SU-DHL-6 (cell line): ENCODE results near the gene KIF16B.

ENCODE experiments used
- H2AFZ ChIP-seq: fragments of 200-600 bp; sonication (generic); 2 replicates; pipeline ENCODE4 v1.6.1; 2014; ENCODE audit warnings: low read depth, mild to moderate bottlenecking, moderate library complexity, mixed read lengths, antibody characterized with exemption, low read length; ENCODE audit not compliant: severe bottlenecking
- H3F3A ChIP-seq: fragments of 200-600 bp; shearing (Covaris generic); 2 replicates; pipeline ENCODE4 v1.6.0; 2016; ENCODE audit warnings: antibody characterized with exemption, mild to moderate bottlenecking; ENCODE audit not compliant: insufficient read depth
- H3K27ac ChIP-seq: fragments of 200-600 bp; sonication (generic); 2 replicates; pipeline ENCODE4 v1.5.1; 2016; ENCODE audit warnings: low read depth, mild to moderate bottlenecking, low read length, moderate library complexity, mixed read lengths
- H3K27me3 ChIP-seq: fragments of 200-600 bp; sonication (generic), shearing (Covaris generic); 2 replicates; pipeline ENCODE4 v1.6.0; 2014; ENCODE audit warnings: mild to moderate bottlenecking, low read length
- H3K36me3 ChIP-seq: fragments of 200-600 bp; sonication (generic); 2 replicates; pipeline ENCODE4 v1.6.1; 2014; ENCODE audit warnings: mild to moderate bottlenecking, low read length, mixed read lengths
- H3K4me2 ChIP-seq: fragments of 300-600, 200-600 bp; shearing (Covaris generic), sonication (generic); 2 replicates; pipeline ENCODE4 v1.6.0; 2014; ENCODE audit warnings: low read length, low read depth, mild to moderate bottlenecking; ENCODE audit not compliant: poor library complexity, severe bottlenecking
- H3K4me3 ChIP-seq: fragments of 200-600 bp; sonication (generic); 2 replicates; pipeline ENCODE4 v1.5.1; 2014; ENCODE audit warnings: antibody characterized with exemption, low read length, mild to moderate bottlenecking, mixed read lengths; ENCODE audit not compliant: insufficient read depth, poor library complexity, severe bottlenecking
- H3K79me2 ChIP-seq: fragments of 200-600 bp; sonication (generic); 2 replicates; pipeline ENCODE4 v1.6.1; 2014; ENCODE audit warnings: mild to moderate bottlenecking, low read length, moderate library complexity; ENCODE audit not compliant: insufficient read depth
- H3K9ac ChIP-seq: fragments of 200-600 bp; sonication (generic); 2 replicates; pipeline ENCODE4 v1.7.0; 2014; ENCODE audit warnings: mild to moderate bottlenecking, low read length
- H3K9me2 ChIP-seq: fragments of 200-600 bp; sonication (generic); replicated peaks from 2 replicates; pipeline ENCODE4 v1.6.1; 2014; ENCODE audit warnings: low read length; ENCODE audit not compliant: insufficient read depth
- H3K9me3 ChIP-seq: fragments of 200-600 bp; sonication (generic); 2 replicates; pipeline ENCODE4 v1.6.1; 2014; ENCODE audit warnings: low read length, mixed read lengths; ENCODE audit not compliant: insufficient read depth
- H4K20me1 ChIP-seq: fragments of 200-600 bp; sonication (generic); 2 replicates; pipeline ENCODE4 v1.6.1; 2014; ENCODE audit warnings: low read depth, mild to moderate bottlenecking, antibody characterized with exemption, low read length, moderate library complexity, mixed read lengths
- EZH2phosphoT487 ChIP-seq: fragments of 200-600 bp; sonication (generic), shearing (Covaris generic); conservative IDR thresholded peaks from 2 replicates; pipeline ENCODE4 v1.6.1; 2018; ENCODE audit warnings: mild to moderate bottlenecking, antibody characterized with exemption, low read length, moderate library complexity, mixed read lengths
- TF ChIP-seq, protein P1 (sequence below): fragments of 200-600 bp; sonication (generic); IDR thresholded peaks from one replicate; pipeline ENCODE4 v1.5.1; 2017; ENCODE audit warnings: antibody characterized with exemption, mild to moderate bottlenecking, low read length, moderate library complexity; ENCODE audit not compliant: insufficient read depth, poor library complexity, severe bottlenecking

KIF16B gene

DNA sequence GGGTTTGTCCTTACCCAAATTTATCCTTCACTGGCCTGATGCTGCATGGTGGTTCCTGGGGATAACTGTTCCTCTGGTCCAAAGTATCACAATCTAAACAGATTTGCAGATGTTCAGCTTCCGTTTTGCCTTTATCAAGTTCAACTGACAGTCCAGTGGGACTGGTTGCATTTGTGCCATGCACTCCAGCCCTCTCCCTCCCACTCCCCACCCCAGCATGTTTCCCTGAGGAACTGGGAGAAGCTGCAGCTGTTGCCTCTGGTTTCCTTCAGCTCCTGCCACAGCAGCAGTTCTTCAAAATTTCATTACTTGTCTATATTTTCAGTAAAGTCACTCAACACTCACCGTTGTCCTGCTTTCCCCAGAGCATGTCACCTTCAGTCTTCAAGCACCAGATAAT lies 39.5 kb upstream of the KIF16B start:
- no peak for TF ChIP-seq EZH2phosphoT487
- TF ChIP-seq, protein P1, sequence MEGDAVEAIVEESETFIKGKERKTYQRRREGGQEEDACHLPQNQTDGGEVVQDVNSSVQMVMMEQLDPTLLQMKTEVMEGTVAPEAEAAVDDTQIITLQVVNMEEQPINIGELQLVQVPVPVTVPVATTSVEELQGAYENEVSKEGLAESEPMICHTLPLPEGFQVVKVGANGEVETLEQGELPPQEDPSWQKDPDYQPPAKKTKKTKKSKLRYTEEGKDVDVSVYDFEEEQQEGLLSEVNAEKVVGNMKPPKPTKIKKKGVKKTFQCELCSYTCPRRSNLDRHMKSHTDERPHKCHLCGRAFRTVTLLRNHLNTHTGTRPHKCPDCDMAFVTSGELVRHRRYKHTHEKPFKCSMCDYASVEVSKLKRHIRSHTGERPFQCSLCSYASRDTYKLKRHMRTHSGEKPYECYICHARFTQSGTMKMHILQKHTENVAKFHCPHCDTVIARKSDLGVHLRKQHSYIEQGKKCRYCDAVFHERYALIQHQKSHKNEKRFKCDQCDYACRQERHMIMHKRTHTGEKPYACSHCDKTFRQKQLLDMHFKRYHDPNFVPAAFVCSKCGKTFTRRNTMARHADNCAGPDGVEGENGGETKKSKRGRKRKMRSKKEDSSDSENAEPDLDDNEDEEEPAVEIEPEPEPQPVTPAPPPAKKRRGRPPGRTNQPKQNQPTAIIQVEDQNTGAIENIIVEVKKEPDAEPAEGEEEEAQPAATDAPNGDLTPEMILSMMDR, result no peak
- Histone ChIP-seq H4K20me1 (no peaks in the 10 kb centered on the region), H3K9me3 (peaks cover 5% of the 10 kb centered on the region; the same call in 1 of the 2 replicates), H3K27me3 (no peaks in the 10 kb centered on the region), H3K79me2 (no peaks in the 10 kb centered on the region), H3K36me3 (no peaks in the 10 kb centered on the region), H3K27ac (no peak overlapping the region), H3K9ac (no peak overlapping the region), H3K9me2 (no peaks in the 10 kb centered on the region), H3K4me2 (no peak overlapping the region), H3F3A (no peaks in the 10 kb centered on the region), H3K4me3 (no peak overlapping the region), H2AFZ (no peak overlapping the region)

DNA sequence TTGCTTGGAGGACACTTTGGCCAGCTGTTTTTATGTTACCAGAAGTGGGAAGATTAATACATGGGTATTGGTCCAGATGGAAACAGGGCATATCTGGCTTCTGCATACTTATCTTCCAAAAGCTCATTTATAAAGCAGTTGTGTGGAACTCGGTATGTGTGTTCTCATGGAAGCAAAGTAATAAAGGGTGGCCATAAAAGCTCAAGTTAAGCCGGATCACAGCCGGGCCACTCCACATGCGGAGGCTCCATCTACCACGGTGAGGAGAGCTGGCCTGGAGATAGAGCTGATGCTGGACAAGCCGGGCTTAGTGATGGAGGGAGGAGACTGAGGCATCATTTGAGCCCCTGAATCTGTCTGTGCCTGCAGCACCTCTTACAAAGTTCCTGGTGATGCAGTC lies 38.6 kb upstream of the KIF16B start:
- no peak overlapping the region for H2AFZ ChIP-seq
- no peak overlapping the region for H3K4me3 ChIP-seq
- H3K9me2 ChIP-seq, result no peaks in the 10 kb centered on the region
- H3K27ac ChIP-seq, result no peak overlapping the region
- H3F3A ChIP-seq, result no peaks in the 10 kb centered on the region
- no peaks in the 10 kb centered on the region for H3K79me2 ChIP-seq
- no peaks in the 10 kb centered on the region for H3K36me3 ChIP-seq
- H4K20me1 ChIP-seq, result no peaks in the 10 kb centered on the region
- H3K9me3 ChIP-seq, result no peaks in the 10 kb centered on the region
- no peak overlapping the region for H3K9ac ChIP-seq
- H3K27me3 ChIP-seq, result no peaks in the 10 kb centered on the region
- TF ChIP-seq EZH2phosphoT487, result no peak
- TF ChIP-seq, protein P1, result no peak
- no peak overlapping the region for H3K4me2 ChIP-seq

DNA sequence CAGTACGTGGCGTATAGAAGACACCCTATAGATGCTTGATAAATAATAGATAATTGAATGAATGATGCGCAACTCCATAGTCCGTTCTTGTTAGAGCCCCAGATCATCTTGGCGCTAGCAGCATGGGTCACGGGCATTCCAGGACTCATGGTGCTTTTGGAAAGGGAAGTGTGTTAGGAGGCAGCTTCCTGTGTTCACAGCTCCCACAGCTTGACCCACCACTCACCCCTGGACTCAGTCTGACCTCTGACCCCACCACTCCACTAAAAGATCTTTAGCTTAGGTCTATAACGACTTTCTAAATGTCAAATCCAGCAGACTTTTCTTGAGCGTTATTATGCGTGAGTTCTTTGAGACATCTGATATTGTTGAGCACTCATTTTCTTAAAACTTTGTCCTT lies 35.8 kb upstream of the KIF16B start:
- H2AFZ ChIP-seq, result no peak overlapping the region
- H3K27ac ChIP-seq, result no peak overlapping the region
- no peak overlapping the region for H3K4me3 ChIP-seq
- H3K79me2 ChIP-seq, result no peaks in the 10 kb centered on the region
- no peak for TF ChIP-seq EZH2phosphoT487
- H3F3A ChIP-seq, result no peaks in the 10 kb centered on the region
- H3K9me2 ChIP-seq, result no peaks in the 10 kb centered on the region
- H3K27me3 ChIP-seq, result no peaks in the 10 kb centered on the region
- no peak overlapping the region for H3K9ac ChIP-seq
- no peaks in the 10 kb centered on the region for H3K9me3 ChIP-seq
- no peak overlapping the region for H3K4me2 ChIP-seq
- H4K20me1 ChIP-seq, result no peaks in the 10 kb centered on the region
- no peaks in the 10 kb centered on the region for H3K36me3 ChIP-seq

DNA sequence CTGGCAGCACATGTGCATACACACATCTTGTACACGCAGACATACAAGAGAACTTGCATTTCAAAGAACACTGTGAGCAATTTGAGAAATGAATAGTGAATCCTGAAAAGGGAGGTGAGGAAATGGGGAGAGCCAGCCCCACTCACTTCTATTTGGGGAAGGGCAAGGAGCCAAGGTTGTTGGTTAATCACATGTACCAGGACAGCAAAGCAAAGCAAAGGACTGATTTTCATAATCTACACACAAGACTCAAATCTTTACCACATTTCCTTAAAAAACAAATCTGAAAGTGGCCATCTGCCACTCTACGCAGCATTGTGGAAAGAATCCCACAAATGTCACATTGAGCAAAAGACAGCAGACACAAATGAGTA lies 35.0 kb upstream of the KIF16B start:
- H3K9me3 ChIP-seq, result no peaks in the 10 kb centered on the region
- no peaks in the 10 kb centered on the region for H4K20me1 ChIP-seq
- H3F3A ChIP-seq, result no peaks in the 10 kb centered on the region
- TF ChIP-seq, protein P1, result no peak
- no peak for TF ChIP-seq EZH2phosphoT487
- H3K9me2 ChIP-seq, result no peaks in the 10 kb centered on the region
- H3K27me3 ChIP-seq, result no peaks in the 10 kb centered on the region
- H3K79me2 ChIP-seq, result no peaks in the 10 kb centered on the region
- H3K27ac ChIP-seq, result no peak overlapping the region
- H3K4me2 ChIP-seq, result no peak overlapping the region
- H3K4me3 ChIP-seq, result no peak overlapping the region
- no peak overlapping the region for H2AFZ ChIP-seq
- no peaks in the 10 kb centered on the region for H3K36me3 ChIP-seq
- H3K9ac ChIP-seq, result no peak overlapping the region
